Lung (tissue), 12 donors: Measurements from ENCODE around the gene SFT2D3. TPM values are rescaled to one million over a fixed set of nuclear protein-coding genes. Genes with fewer than 3 reads are reported as not detected.

ENCODE experiments used
- ATAC-seq: fragments of 200-7000 bp; cut with Tn5 transposase; one replicate; pipeline ENCODE4 v1.9.1; 2020; ENCODE audit warnings: moderate number of reproducible peaks; ENCODE audit not compliant: insufficient read depth, low FRiP score
- DNase-seq, 3 donors: peaks; one replicate each; pipeline ENCODE4 v3.0.0-alpha.2; 2013 to 2017
- H3K27ac ChIP-seq, 2 donors: one replicate each; pipeline ENCODE4 v1.5.1; 2013; ENCODE audit warnings: mild to moderate bottlenecking in 2 of 2, moderate library complexity in 2 of 2, control low read depth in 1 of 2, inconsistent platforms in 1 of 2, low read depth in 1 of 2, low read length in 1 of 2
- H3K27me3 ChIP-seq, 3 donors: one replicate each; pipeline ENCODE4 v1.5.1; 2013; ENCODE audit warnings: low read length in 2 of 3; ENCODE audit not compliant: control insufficient read depth in 3 of 3, insufficient read depth in 3 of 3
- H3K36me3 ChIP-seq, 4 donors: one replicate each; pipeline ENCODE4 v1.5.1; 2013; ENCODE audit warnings: low read length in 4 of 4, mild to moderate bottlenecking in 1 of 4, moderate library complexity in 1 of 4; ENCODE audit not compliant: control insufficient read depth in 4 of 4, insufficient read depth in 4 of 4
- H3K4me1 ChIP-seq, 5 donors: one replicate each; pipeline ENCODE4 v1.5.1; 2013; ENCODE audit warnings: low read length in 5 of 5, mild to moderate bottlenecking in 2 of 5, moderate library complexity in 1 of 5; ENCODE audit not compliant: control insufficient read depth in 5 of 5, insufficient read depth in 5 of 5
- H3K4me3 ChIP-seq: one replicate; pipeline ENCODE4 v1.5.1; 2013; ENCODE audit warnings: mild to moderate bottlenecking, control low read depth, moderate library complexity
- H3K9ac ChIP-seq, 2 donors: one replicate each; pipeline ENCODE4 v1.5.1; 2013; ENCODE audit warnings: low read length in 2 of 2, control low read depth in 1 of 2; ENCODE audit not compliant: insufficient read depth in 1 of 2
- H3K9me3 ChIP-seq, 4 donors: one replicate each; pipeline ENCODE4 v1.5.1; 2013; ENCODE audit warnings: low read length in 3 of 4, mild to moderate bottlenecking in 1 of 4, moderate library complexity in 1 of 4; ENCODE audit not compliant: control insufficient read depth in 4 of 4, insufficient read depth in 3 of 4
- WGBS, 2 donors: extraction: QIAGEN DNeasy Blood & Tissue Kit; methylation state at CpG; one replicate each; pipeline ENCODE4 v1.1.7; 2013; 5-methylcytosine and 5-hydroxymethylcytosine counted together
- polyA plus RNA-seq, 2 donors: library from polyadenylated mRNA; stranded (reverse); fragments of 200-250 nt; gene quantifications; one replicate each; pipeline ENCODE4 v1.2.1, GENCODE V29; 2013
- total RNA-seq, 2 donors: library from RNA; depleted of rRNA in 1 of 2; stranded (reverse); fragments of >200 nt in 1 of 2; gene quantifications; one replicate each; pipeline ENCODE4 v1.2.1, GENCODE V29; 2014 to 2021
- TF ChIP-seq, protein P1 (sequence below): IDR thresholded peaks from 2 replicates; pipeline ENCODE4 v1.5.1; 2012; ENCODE audit warnings: mild to moderate bottlenecking; ENCODE audit errors: control extremely low read depth, extremely low read depth
- donor health status: control.
- donor health status: control.
- donor health status: Bipolar disorder and iron deficiency.
- donor health status: healthy.
- donor health status: DM: yes; HTN: yes; CAD: no.

SFT2D3 gene
- total and polyA plus RNA-seq, 4 donors = 5.0 to 11.0 (median 8.5) TPM

- 68 to 81% methylated on average over 20 of the region's 20 CpGs for WGBS, 2 donors
- TF ChIP-seq, protein P1, sequence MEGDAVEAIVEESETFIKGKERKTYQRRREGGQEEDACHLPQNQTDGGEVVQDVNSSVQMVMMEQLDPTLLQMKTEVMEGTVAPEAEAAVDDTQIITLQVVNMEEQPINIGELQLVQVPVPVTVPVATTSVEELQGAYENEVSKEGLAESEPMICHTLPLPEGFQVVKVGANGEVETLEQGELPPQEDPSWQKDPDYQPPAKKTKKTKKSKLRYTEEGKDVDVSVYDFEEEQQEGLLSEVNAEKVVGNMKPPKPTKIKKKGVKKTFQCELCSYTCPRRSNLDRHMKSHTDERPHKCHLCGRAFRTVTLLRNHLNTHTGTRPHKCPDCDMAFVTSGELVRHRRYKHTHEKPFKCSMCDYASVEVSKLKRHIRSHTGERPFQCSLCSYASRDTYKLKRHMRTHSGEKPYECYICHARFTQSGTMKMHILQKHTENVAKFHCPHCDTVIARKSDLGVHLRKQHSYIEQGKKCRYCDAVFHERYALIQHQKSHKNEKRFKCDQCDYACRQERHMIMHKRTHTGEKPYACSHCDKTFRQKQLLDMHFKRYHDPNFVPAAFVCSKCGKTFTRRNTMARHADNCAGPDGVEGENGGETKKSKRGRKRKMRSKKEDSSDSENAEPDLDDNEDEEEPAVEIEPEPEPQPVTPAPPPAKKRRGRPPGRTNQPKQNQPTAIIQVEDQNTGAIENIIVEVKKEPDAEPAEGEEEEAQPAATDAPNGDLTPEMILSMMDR = no peak
- peak overlapping the region; percentile 82 to 99 for H3K27ac ChIP-seq
- DNase-seq (peak in 1 of 3 donors; percentile 9), ATAC-seq (no peak)
- no peaks in the 10 kb centered on the region for H3K9me3 ChIP-seq
- H3K4me1 ChIP-seq = peaks cover 0 to 13% (median 0%) of the 10 kb centered on the region in 5 donors
- no peak overlapping the region for H3K9ac ChIP-seq
- H3K27me3 ChIP-seq = peaks cover 0 to 15% (median 13%) of the 10 kb centered on the region in 3 donors
- no peaks in the 10 kb centered on the region for H3K36me3 ChIP-seq
- H3K4me3 ChIP-seq = peak overlapping the region; percentile 34
Measured at GRCh38 chr2:127672341-127673224, 28.7 kb upstream of the SFT2D3 start.

- ATAC-seq = no peak
- TF ChIP-seq, protein P1 = no peak
- H3K27me3 ChIP-seq = peaks cover 0 to 20% (median 15%) of the 10 kb centered on the region in 3 donors
- no peak overlapping the region for H3K9ac ChIP-seq
- H3K36me3 ChIP-seq = no peaks in the 10 kb centered on the region
- H3K27ac ChIP-seq = peak overlapping the region; percentile 82 to 99
- H3K9me3 ChIP-seq = no peaks in the 10 kb centered on the region
- peak in 1 of 3 donors; percentile 8 for DNase-seq
- WGBS, 2 donors = 73 to 83% methylated on average over 17 of the region's 17 CpGs
- peak overlapping the region; percentile 66 for H3K4me3 ChIP-seq
- peaks cover 0 to 15% (median 0%) of the 10 kb centered on the region in 5 donors for H3K4me1 ChIP-seq
Measured at GRCh38 chr2:127673291-127674069, 27.8 kb upstream of the SFT2D3 start.

GRCh38 chr2:127674241-127675209 lies 26.8 kb upstream of the SFT2D3 start:
- H3K4me3 ChIP-seq = peak overlapping the region; percentile 66
- H3K27ac ChIP-seq = peak overlapping the region; percentile 82 to 99
- DNase-seq (peak in 2 of 3 donors; percentile 23 to 24), ATAC-seq (peak; percentile 54)
- no peaks in the 10 kb centered on the region for H3K36me3 ChIP-seq
- TF ChIP-seq, protein P1 = no peak
- no peaks in the 10 kb centered on the region for H3K9me3 ChIP-seq
- no peak overlapping the region for H3K9ac ChIP-seq
- peaks cover 0 to 16% (median 0%) of the 10 kb centered on the region in 5 donors for H3K4me1 ChIP-seq
- peaks cover 0 to 20% (median 15%) of the 10 kb centered on the region in 3 donors for H3K27me3 ChIP-seq
- 5 to 6% methylated on average over 61 to 72 of the region's 72 CpGs for WGBS, 2 donors
